Suppressor macrophage treated with lipopolysaccharide for 4 hours (primary cell): Measurements from ENCODE around the gene NOX3.

Experiments
- DNase-seq: peaks from one replicate; pipeline ENCODE4 v3.0.0-alpha.2; 2020

NOX3 gene

DNA sequence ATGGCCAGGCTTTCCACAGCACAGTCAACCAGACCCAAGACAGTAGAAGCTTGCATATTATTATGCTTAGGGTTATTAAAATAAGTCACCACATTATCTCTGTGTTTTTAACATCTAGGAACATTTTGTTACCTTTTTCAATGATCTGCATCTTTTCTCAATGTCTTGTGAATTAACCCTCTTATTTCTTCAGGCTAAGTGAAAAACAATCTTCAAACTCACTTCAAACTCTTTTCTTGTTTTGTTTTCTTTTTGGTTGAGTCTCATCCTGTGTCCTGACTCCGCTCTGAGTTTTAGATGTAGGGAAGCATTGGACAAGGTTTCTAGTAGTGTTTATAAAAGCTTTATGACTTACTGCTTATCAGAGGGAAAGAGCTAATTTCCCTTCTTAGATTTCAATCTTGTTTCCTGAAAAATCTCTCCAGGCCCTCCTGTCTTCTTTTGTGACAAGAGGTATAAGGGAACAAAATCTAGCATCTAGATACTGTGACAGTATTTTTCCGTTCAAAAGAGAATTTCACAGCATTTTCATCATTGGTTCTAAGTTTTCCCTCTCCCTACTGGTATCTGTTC, 26.2 kb downstream of the NOX3 start:
- DNase-seq, result no peak

DNA sequence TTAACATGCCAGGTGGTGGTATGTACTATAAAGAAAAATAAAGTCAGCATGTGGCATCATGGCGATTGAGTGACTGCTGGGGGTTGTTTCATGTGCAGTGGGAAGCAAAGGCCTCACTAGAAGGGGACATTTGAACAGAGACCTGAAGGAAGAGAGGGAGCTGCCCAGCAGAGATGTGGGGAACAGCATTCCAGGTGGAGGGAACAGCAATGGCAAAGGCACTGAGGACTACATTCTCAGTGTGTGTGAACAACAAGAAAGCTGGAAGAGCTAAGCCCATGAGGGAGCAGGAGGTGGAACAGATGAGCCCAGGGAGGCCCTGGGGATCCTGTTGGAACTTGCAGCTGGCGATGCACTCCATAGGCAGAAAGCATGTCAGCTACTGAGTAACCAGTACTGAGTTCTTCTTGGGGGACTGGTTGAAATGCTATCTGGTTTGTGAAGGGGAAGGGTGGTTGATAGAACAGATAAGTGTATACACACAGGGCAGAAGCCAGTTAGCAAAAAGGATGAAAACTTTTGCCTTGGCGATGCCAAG, 29.2 kb downstream of the NOX3 start:
- no peak for DNase-seq

DNA sequence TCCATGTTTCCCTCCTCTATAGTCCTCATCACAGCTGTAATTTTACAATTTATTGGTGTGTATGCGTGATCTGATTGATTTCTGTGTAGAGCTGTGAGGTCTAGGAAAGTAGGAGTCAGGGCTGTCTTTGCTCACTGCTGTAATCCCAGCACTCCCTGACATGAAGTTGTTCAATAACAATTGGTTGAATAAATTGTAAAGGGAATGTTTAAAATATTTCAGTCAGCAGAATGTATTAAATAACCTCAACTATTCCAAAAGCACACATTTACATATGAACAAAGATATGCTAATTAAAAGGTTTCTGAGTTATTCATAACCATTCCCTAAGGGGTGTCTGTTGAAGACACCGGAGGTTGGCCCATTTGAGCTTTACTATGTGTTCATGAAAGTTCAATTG, 31.5 kb downstream of the NOX3 start:
- DNase-seq, result no peak

DNA sequence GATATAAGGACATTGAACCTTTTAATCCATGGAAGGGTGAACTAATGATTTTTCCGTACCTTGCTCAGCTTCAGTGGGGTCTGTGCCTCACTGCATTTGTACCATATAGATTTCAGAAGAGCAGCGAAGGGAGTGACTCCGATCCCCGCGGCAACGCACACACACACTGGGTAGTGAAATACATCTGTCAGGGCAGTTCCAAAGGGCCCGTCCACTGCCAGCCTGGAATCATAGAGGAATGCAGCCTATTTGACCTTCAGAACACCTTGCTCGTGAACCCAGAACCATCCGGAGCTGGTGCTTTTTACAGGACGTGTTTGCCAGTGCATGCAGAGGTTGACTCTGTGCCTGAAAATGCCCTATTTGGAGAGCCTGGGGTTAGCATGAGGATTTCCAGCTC, 33.0 kb downstream of the NOX3 start:
- DNase-seq, result no peak

DNA sequence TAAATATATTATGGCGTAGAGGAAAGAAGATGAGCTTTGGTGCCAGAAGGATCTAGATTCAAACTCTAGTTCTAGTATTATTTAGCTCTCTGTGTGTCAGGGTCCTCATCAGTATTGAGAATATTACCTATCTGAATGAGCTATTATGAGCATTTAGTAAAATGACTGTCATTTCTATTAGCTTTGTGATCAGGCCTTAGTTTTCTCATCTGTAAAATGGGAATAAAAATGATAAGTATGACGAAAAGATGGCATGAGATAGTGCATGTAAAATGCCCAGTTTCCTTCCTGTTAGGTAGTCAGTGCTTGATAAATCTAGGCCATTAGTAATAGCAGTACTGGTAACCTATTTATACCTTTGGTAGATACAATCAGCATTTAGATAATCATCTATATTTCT, 35.1 kb downstream of the NOX3 start:
- no peak for DNase-seq

DNA sequence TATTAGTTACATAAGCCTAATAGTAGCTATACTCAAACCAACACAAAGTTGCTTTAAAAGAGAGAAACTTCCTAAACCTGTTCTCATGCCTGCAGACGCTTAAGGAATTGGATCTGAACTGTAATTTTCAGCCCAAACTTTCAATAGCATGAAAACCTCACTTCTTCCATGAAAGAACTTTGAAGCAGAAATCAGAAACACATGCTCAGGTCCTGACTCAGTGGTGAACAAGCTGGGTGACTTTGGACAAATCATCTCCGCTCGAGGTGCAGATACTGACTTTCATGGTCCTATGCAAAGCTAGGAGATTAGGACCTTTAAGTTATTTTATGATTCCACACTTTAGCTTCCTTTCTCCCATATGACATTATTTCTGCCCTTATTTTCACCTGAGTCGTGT, 36.5 kb downstream of the NOX3 start:
- no peak for DNase-seq

DNA sequence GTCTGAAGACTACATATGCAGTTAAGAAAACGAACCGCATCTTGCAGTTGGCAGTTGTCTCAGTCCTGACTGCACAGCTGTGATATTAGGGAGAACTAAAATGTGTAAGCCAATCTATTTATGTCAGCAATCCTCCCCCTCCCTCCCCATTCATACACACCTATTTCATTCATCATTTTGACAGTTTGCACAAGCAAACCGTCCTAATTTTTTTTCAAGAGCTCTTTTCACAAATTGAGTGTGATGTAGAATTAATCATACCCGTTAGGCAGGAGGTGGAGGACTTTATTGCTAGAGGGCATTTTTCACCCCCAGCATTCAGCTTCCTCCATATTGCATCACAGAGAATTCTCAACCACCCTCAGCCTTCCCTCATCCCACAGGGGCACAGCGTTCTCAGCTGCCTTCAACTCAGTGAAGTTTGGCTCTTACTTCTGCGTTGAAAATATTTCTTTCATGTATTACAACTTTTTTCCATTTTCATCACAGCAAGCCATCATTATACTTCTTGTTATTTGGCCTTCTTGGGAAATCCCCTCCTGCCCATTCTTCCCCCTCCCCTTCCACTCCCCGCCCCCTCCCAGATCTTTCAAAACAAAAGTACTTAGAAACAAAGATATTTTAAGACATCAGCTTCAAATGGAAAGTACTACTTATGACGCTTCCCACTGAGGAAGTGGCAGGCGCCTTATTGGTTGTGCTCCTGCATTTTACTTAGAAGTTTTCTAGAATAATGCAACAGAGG, 37.5 kb downstream of the NOX3 start:
- peak; percentile 91 for DNase-seq

DNA sequence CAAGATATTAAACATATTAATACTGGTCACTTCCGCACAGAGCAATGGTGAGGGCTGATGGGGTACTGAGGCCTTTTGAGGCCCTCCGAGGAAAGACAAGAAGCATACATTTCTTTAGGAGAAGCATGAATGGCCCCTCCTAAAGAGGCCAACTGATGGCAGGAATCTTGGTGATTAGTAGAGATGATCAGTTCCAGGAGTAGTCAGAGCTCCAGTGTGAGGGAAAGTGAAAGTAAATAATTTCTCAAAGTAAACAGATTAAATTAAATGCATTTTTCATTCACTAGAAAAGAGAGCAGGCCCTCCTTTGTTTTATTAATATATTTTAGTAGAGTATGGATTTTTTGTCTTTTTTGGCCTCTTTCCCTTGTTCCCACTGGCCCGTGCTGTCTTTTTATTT, 38.2 kb downstream of the NOX3 start:
- peak; percentile 41 for DNase-seq

DNA sequence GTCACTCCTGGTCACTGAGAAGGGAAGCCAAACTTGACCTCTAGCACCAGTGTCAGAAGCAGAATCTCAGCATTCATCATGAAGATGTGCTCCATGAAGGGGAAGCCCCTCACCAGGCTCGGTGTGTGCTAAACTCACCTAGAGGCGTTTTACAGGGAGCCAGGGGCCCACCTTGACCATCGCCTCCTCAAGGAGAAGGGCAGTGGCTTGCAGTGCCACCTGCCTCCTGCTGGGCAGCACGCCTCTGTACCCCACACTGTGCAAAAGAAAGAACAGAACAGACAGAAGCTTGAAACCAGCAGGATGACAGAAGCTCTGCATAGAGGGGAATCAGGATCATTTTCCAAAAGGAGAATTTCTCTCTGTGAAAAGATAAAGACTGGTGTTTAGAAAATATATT, 39.7 kb downstream of the NOX3 start:
- DNase-seq, result no peak

DNA sequence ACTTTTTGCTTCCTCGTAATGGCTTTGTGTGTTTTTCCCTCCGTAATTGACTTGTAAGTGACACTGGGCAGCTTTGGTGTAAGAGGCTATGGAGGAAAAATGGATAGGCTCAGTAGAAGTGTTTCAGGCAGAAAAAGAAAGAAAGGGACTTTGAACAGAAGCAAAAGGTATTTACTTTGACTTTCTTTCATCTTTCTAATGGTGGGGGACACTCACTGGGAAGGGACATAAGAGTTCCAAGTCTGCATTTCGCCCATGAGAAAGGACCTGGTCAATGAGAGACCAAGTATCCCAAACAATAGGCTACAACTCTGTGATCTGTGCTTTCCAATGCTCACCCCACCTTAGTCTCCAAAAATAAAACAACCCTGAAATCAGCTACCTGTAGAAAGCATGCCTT, 41.6 kb downstream of the NOX3 start:
- no peak for DNase-seq

DNA sequence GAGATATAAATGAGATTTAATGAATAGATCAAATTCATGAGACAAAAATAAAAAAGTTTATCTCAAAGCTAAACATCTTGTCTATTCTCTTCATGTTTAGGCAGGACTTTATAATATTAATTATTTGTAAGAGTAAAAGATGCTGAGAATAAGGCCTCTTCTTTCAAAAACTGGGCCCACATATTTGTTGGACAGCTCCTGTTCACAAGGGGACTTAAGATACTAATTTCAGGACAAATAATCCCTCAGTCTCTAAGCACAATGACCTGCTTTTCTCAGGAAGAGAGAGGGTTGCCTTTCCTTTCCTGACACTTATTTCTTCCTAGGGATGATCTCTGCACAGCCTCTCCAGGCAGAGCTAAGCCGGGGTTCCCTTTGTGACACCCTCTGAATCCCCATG, 43.3 kb downstream of the NOX3 start:
- DNase-seq, result no peak

DNA sequence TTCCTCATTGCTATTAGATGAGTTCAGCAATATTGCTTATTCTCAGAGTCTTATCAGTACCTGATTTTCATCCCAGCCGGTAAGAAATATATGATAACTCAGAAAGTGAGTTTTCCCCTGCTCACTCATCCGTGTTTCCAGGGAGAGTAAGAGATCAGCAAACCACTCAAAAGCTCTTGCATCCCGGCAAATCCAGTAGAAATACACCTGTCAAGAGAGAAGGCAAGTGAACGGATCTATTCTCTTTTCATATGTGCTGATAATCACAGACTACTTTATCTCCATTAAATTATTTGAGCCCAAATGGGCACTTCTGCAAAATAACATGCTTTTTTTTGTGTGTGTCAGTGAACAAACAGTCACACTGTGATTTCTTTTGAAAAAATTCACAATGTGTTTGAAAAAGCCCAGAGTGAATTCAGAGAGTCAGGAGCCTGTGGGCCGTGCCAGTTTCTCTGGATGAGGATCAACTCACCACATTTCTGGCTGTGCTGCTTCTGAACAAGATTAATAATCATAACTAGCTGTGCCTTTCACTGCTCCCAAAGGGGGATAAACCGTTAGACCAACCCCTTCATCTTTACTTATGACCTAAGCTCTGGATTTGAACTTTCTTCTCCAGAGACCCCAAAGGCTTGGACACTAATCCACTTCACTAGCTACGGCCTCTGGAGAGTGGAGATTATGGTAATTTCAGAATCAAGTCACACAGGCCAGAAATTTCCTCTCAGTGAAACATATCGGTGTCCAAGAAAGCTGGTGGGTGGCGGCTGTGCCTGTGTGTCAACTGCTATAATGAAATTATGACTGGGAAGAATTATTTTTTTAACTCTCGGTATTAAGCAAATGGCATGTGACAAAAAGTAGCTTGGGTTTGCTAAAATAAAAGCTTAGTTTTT, 44.2 kb downstream of the NOX3 start:
- no peak for DNase-seq

DNA sequence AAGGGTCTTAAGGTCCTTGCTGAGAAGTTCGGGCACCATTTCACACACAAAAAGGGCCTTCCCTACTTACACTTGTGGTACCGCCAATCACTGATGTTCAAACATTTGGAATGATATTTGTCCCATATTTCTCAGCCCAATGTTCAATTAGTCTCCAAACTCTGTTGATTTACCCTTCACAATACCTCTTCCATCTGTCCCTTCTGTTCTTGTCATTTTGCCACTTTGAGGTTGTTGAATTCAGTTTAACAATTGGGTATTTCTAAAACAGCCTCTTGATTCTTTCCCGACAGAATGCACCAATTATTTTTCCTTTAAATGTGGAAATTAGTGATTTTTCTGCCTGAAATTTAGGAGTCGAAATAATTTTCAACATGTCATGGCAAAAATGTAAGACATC, 46.2 kb downstream of the NOX3 start:
- no peak for DNase-seq

DNA sequence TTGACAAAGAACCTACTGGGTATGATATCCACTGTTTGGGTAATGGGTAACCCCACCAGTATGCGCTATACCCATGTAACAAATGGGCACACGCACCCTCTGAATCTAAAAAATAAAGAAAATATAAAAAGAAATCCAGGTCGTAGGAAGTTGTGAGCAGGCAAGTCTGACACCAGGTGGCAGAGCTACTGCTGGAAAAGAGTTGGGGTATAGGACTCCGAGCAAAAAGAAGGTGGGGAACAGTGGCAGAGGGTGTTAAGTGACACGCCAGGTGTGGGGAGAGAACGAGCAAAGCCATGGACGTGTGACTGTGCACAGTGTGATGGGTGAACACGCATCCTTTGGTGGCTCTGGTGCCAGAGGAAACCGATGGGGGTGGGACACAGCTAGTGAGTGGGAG, 46.7 kb downstream of the NOX3 start:
- DNase-seq, result no peak

DNA sequence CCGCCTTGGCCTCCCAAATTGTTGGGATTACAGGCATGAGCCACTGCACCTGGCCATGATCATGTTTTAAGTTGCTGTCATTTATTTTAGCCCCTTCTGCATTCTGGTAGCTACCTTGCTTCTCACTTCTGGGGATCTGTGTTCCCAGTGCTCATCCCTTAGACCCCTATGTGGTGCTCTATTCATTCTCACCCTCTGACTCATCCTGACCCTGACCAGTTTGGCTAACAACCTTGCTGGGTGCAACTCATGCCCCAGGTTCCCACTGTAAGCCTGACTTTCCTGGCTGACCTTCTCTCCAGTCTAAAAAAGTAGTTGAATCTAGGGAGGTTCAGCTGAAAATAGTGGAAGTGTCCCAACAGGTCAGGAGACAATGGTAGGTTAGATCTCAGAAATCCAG, 47.4 kb downstream of the NOX3 start:
- no peak for DNase-seq

DNA sequence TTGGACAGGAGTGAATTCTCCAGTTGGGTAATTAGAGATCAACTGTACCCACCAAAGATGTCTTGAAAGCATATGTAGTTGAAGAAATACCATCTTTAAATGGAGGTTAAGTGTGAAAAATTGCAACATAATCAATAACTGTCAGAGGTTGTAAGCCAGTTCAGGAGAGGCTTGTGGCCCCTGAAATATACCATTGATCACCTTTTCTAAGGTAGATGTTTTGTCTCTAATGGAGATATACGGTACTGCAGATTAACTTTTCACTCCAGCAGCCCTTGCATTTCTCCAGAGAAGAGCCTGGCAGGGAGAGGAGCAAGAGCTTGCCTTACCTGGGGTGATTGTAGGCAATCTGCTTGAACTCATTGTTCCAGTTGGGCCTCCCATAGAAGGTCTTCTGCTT, 48.8 kb downstream of the NOX3 start:
- DNase-seq, result no peak

DNA sequence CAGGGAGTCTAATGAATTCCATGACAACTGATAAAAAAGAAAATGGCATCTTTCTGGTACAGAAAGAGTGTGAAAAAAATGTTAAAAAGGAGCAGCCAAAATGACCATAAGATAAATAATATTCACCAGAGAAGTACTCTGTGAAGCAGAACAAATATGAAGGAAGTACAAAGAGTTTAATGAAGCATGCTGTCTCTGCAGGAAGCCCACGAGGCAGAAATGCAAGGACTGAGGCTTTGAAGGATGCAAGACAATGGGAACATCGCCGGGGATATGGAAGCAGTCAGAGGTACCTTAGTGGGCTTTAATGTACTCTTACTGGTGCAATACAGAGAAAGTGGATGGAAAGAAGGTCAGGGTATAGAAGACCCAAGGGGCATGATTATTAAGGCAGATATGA, 50.7 kb downstream of the NOX3 start:
- no peak for DNase-seq

DNA sequence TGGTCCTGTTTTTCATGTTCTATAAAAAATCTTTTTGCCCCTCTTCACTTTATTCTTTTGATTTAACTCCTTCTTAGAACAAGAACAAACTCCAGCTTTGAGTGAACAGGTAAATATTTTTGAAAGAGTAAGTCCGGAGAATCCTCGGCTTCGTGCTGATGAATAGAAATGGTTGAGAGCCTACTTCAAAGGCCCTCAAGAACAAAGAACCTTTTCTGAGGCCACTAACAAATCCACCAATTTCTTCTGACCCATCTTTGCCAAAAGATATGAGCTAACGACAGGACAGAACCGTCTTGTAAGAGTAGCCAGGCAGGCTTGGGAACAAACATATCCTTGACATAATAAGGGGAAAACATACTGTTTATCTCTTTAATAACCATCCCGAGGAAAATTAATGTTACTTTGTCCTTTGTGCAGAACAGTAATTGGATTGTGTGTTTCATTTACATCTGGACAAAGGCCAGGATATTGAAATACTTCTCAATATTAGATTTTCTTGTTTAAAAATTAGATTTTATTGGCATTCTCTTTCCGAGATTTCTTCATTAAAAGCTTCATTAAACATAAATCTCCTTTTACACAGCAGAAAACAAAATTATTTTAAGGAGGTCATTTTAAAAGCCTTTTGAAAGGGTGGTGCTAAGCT, 52.9 kb downstream of the NOX3 start:
- no peak for DNase-seq

DNA sequence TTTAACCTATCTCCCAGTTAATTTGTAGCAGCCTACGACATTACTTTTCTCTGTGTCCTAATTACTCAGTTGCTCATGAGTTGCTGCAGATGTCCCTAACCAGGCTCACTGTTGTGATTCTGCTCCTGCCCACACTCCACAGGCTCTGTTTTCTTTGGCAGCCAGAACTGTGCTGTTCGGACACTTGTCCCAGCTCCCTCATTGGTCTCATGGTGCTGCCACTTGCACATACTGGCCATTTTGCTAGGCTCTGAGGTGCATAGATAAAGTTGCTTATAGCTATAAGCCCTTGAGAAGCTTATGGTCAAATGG, 55.0 kb downstream of the NOX3 start:
- DNase-seq, result no peak

DNA sequence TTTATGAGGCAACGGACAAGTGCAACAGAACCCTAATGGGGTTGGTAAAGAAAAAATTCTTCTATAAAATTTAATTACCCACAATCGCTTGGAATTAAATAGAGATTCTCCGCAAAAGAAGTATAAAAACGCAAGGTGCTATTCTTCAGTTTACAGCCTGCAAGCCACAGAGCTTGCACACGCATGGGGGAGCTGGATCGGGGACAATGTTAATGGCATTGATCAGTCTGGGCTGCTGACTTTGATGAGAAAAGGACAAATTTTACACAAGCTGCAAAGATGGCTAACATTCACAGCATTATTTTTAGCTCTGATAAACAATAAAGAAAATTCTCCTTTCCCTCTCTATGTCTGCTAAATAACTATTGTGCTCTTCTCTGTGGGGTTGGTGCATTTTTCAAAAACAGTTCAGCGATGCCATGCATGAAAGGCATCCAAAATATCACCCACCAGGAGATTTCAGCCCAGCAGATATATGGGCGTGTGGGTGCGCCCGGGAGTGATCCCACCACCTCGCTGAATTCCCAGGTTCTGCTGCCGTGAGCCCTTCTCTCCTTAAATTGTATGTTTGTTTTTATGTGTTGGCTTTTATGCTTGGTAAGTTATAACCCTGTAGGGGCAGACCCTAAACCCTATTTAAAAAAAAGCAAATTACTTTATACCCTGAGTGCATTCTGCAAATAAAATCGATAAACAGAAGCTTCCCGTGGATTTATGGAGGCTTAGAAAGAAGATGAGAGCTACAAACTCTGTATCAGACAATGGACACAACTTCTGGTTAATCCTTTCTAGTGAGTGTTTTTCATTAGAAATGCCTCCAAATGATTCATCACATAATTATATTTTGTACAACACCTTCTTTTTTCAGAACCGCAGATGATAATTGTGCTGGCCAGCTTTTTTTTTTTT, 55.6 kb downstream of the NOX3 start:
- DNase-seq, result no peak

DNA sequence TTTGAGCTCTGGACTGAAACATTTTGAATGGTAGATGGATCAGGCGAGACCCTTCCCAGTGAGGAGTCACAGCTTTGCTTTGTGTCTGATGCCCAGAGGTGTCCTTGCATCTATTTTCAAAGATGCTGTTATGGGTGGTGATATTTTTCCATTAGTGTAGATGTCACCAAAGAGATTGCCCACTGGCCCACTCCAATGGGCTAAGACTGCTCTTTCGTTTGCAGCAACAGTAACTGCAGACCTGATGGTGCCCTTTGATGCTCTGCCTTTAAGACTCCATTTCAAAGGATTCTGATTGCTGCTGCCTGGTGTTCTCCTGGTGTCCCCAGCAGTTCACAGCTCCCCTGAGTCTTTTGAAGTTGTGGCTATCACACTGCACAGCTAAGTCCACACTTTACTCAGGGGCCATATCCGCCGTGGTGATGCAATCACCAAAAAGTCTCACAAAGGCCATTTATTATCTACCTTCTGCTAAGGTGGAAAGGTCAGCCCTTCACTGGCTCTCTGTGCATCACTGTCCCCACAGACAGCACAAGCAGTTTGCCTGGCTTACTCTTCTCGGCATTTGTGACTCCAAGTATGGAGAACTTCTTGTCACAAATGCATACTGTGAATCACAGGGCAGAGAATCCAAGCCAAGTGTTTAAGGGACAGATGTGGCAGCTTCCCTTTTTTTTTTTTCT, 56.4 kb downstream of the NOX3 start:
- no peak for DNase-seq

DNA sequence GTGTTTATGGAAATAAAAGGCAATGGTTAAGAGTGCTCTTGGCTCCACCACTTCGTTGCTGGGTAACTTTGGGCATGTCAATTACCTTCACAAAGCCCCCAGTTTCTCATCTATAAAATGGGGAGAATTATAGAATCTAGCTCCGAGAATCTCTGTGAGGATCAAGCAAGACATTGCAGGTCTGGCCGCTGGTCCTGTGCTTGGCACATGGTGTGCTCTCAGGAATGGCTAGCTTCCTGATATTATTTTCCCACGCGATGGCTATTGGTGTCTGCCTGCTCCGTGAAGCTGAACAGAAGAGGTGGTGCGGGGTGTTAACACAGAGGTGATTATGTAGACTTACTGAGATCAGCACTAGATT, 57.0 kb downstream of the NOX3 start:
- no peak for DNase-seq
